H1 (cell line): ENCODE measurements around the gene C1QA. TPM values are rescaled to one million over a fixed set of nuclear protein-coding genes. Genes with fewer than 3 reads are reported as not detected.

Experiments used
- CTCF ChIA-PET: fragments of 300-600 bp; sonication (Branson Sonifier 250); formaldehyde crosslinking; loops from one replicate; lab custom pipeline; 2021; ENCODE audit not compliant: partially characterized antibody; lab: Charles Lee
- POLR2A ChIA-PET: fragments of 300-600 bp; sonication (Branson Sonifier 250); formaldehyde crosslinking; loops from one replicate; lab custom pipeline; 2021; ENCODE audit warnings: inconsistent platforms; ENCODE audit not compliant: partially characterized antibody; lab: Charles Lee
- DNase-seq, 2 experiments: peaks; one replicate each; pipeline versions ENCODE4 v3.0.0 to v3.0.0-alpha.2; 2010 to 2022; ENCODE audit warnings: low spot score in 2 of 2, low read depth in 1 of 2, mixed read lengths in 1 of 2
- FAIRE-seq: peaks from 2 replicates; lab custom pipeline; 2011; peaks lifted over from hg19 to GRCh38; lab: Jason Lieb, UNC
- H2AFZ ChIP-seq: 2 replicates; pipeline ENCODE4 v1.8.1; 2012; ENCODE audit warnings: low read length, inconsistent platforms
- H2AK5ac ChIP-seq: 2 replicates; pipeline ENCODE4 v1.6.1; 2013; ENCODE audit warnings: low read depth, low read length
- H2BK120ac ChIP-seq: replicated peaks from 2 replicates; pipeline ENCODE3; 2013; ENCODE audit warnings: low read depth, low read length, inconsistent platforms
- H2BK12ac ChIP-seq: 2 replicates; pipeline ENCODE4 v1.6.1; 2013; ENCODE audit warnings: low read depth, low read length
- H2BK15ac ChIP-seq: 2 replicates; pipeline ENCODE4 v1.6.1; 2013; ENCODE audit warnings: low read length
- H2BK20ac ChIP-seq: 2 replicates; pipeline ENCODE4 v1.6.1; 2013; ENCODE audit warnings: low read length
- H2BK5ac ChIP-seq: 2 replicates; pipeline ENCODE4 v1.6.1; 2013; ENCODE audit warnings: low read depth, low read length
- H3K14ac ChIP-seq: 2 replicates; pipeline ENCODE4 v1.6.1; 2013; ENCODE audit warnings: inconsistent platforms; ENCODE audit not compliant: insufficient read length
- H3K18ac ChIP-seq: 2 replicates; pipeline ENCODE4 v1.6.1; 2013; ENCODE audit warnings: low read length; ENCODE audit errors: extremely low read depth
- H3K23ac ChIP-seq: 2 replicates; pipeline ENCODE4 v1.6.1; 2013; ENCODE audit warnings: inconsistent platforms; ENCODE audit not compliant: insufficient read length
- H3K23me2 ChIP-seq: 2 replicates; pipeline ENCODE4 v1.6.1; 2013; ENCODE audit warnings: low read depth, low read length
- H3K27ac ChIP-seq: 2 replicates; pipeline ENCODE4 v1.6.1; 2011; ENCODE audit warnings: low read depth, low read length, inconsistent platforms
- H3K27me3 ChIP-seq, 4 experiments: replicated peaks in 1 of 4; 1 replicate in 1 of 4; 2 replicates in 3 of 4; pipeline versions ENCODE4 v1.6.1 to v1.8.1; 2011 to 2013; ENCODE audit warnings: low read length in 3 of 4, mild to moderate bottlenecking in 3 of 4, inconsistent platforms in 2 of 4, mixed read lengths in 2 of 4, moderate library complexity in 1 of 4; ENCODE audit not compliant: control insufficient read depth in 3 of 4, insufficient read depth in 3 of 4; ENCODE audit errors: extremely low read depth in 1 of 4
- H3K36me3 ChIP-seq, 4 experiments: 2 replicates each; pipeline versions ENCODE4 v1.6.1 to v1.8.1; 2011 to 2013; ENCODE audit warnings: mild to moderate bottlenecking in 4 of 4, low read length in 3 of 4, moderate library complexity in 2 of 4, control low read depth in 1 of 4, inconsistent platforms in 1 of 4; ENCODE audit not compliant: insufficient read depth in 4 of 4, control insufficient read depth in 2 of 4
- H3K4ac ChIP-seq: replicated peaks from 2 replicates; pipeline ENCODE3; 2013; ENCODE audit warnings: low read length, low read depth, mixed read lengths, inconsistent platforms; ENCODE audit not compliant: insufficient read length
- H3K4me1 ChIP-seq, 4 experiments: replicated peaks in 1 of 4; 1 replicate in 1 of 4; 2 replicates in 3 of 4; pipeline versions ENCODE4 v1.6.1 to v1.8.1; 2011 to 2013; ENCODE audit warnings: low read length in 3 of 4, inconsistent platforms in 2 of 4, mixed read lengths in 1 of 4; ENCODE audit not compliant: insufficient read depth in 4 of 4, control insufficient read depth in 3 of 4
- H3K4me2 ChIP-seq, 2 experiments: 2 replicates each; pipeline versions ENCODE4 v1.6.1 to v1.8.1; 2011 to 2013; ENCODE audit warnings: low read depth in 2 of 2, low read length in 2 of 2, control low read depth in 1 of 2, inconsistent platforms in 1 of 2, mild to moderate bottlenecking in 1 of 2; ENCODE audit not compliant: insufficient read depth in 1 of 2
- H3K4me3 ChIP-seq, 4 experiments: fragments of 200-600, 300-600 bp in 1 of 4; sonication (generic), shearing (Covaris generic), sonication (Bioruptor Twin) in 1 of 4; 2 replicates each; pipeline versions ENCODE4 v1.5.1 to v1.8.1; 2011 to 2016; ENCODE audit warnings: low read length in 4 of 4, low read depth in 3 of 4, control low read depth in 2 of 4, inconsistent platforms in 2 of 4, mild to moderate bottlenecking in 2 of 4, mixed read lengths in 1 of 4, moderate library complexity in 1 of 4; ENCODE audit not compliant: insufficient read depth in 2 of 4; ENCODE audit errors: extremely low read depth in 1 of 4
- H3K56ac ChIP-seq: replicated peaks from 2 replicates; pipeline ENCODE3; 2013; ENCODE audit warnings: low read depth, mild to moderate bottlenecking, mixed read lengths, low read length, inconsistent platforms; ENCODE audit not compliant: insufficient read length
- H3K79me1 ChIP-seq: 2 replicates; pipeline ENCODE4 v1.6.1; 2013; ENCODE audit warnings: low read depth, low read length, control low read depth
- H3K79me2 ChIP-seq, 2 experiments: 2 replicates each; pipeline versions ENCODE4 v1.6.1 to v1.8.1; 2012 to 2013; ENCODE audit warnings: low read length in 2 of 2, mild to moderate bottlenecking in 2 of 2, inconsistent platforms in 1 of 2; ENCODE audit not compliant: insufficient read depth in 2 of 2, control insufficient read depth in 1 of 2
- H3K9ac ChIP-seq, 4 experiments: replicated peaks in 1 of 4; 1 replicate in 1 of 4; 2 replicates in 3 of 4; pipeline versions ENCODE4 v1.6.1 to v1.8.1; 2011 to 2013; ENCODE audit warnings: low read depth in 3 of 4, low read length in 3 of 4, control low read depth in 2 of 4, mild to moderate bottlenecking in 2 of 4, moderate library complexity in 2 of 4, inconsistent platforms in 1 of 4; ENCODE audit errors: extremely low read depth in 1 of 4
- H3K9me3 ChIP-seq, 2 experiments: 2 replicates each; pipeline versions ENCODE4 v1.6.1 to v1.8.1; 2012 to 2013; ENCODE audit warnings: mild to moderate bottlenecking in 2 of 2, moderate library complexity in 2 of 2, control low read depth in 1 of 2, inconsistent platforms in 1 of 2, low read depth in 1 of 2, low read length in 1 of 2, mixed read lengths in 1 of 2; ENCODE audit not compliant: insufficient read depth in 2 of 2
- H4K20me1 ChIP-seq, 2 experiments: replicated peaks in 1 of 2; 2 replicates each; pipeline versions ENCODE3 to v1.8.1; 2011 to 2013; ENCODE audit warnings: inconsistent platforms in 2 of 2, low read length in 2 of 2, mild to moderate bottlenecking in 1 of 2; ENCODE audit not compliant: insufficient read depth in 2 of 2, control insufficient read depth in 1 of 2
- H4K5ac ChIP-seq: 2 replicates; pipeline ENCODE4 v1.6.1; 2013; ENCODE audit warnings: low read length, low read depth, mixed read lengths, inconsistent platforms; ENCODE audit not compliant: insufficient read length
- H4K8ac ChIP-seq: 2 replicates; pipeline ENCODE4 v1.8.0; 2013; ENCODE audit warnings: mild to moderate bottlenecking, moderate library complexity, low read length, inconsistent platforms; ENCODE audit not compliant: insufficient read depth; ENCODE audit errors: extremely low read depth
- H4K91ac ChIP-seq: replicated peaks from 2 replicates; pipeline ENCODE3; 2013; ENCODE audit warnings: low read length, mixed read lengths, inconsistent platforms; ENCODE audit not compliant: insufficient read length
- CHD2 ChIP-seq: IDR thresholded peaks from 2 replicates; pipeline ENCODE4 v1.6.1; 2012; ENCODE audit warnings: low read length, improper control_type of control experiment
- HDAC6 ChIP-seq: IDR thresholded peaks from one replicate; pipeline ENCODE4 v1.7.1; 2012; ENCODE audit warnings: low read depth, mild to moderate bottlenecking, inconsistent platforms, low read length, moderate library complexity
- KDM4A ChIP-seq: IDR thresholded peaks from one replicate; pipeline ENCODE4 v1.7.1; 2012; ENCODE audit warnings: low read depth, mild to moderate bottlenecking, moderate library complexity, low read length, inconsistent platforms; ENCODE audit not compliant: severe bottlenecking
- KDM5A ChIP-seq: fragments of 200-600 bp; IDR thresholded peaks from 2 replicates; pipeline ENCODE4 v1.7.1; 2012; ENCODE audit warnings: mild to moderate bottlenecking, low read length, inconsistent platforms, mixed read lengths
- POLR2A ChIP-seq, 2 experiments: IDR thresholded peaks; 1 replicate in 1 of 2; 2 replicates in 1 of 2; pipeline ENCODE4 v1.6.1; 2011; ENCODE audit warnings: low read depth in 2 of 2, low read length in 2 of 2, mild to moderate bottlenecking in 2 of 2; ENCODE audit errors: control extremely low read depth in 1 of 2
- SIRT6 ChIP-seq: IDR thresholded peaks from one replicate; pipeline ENCODE4 v1.7.1; 2012; ENCODE audit warnings: low read length, inconsistent platforms
- SP4 ChIP-seq: IDR thresholded peaks from 2 replicates; pipeline ENCODE4 v1.6.1; 2012; ENCODE audit warnings: low read length, inconsistent platforms
- TCF12 ChIP-seq: IDR thresholded peaks from 2 replicates; pipeline ENCODE4 v1.6.1; 2011; ENCODE audit warnings: low read depth, mild to moderate bottlenecking, low read length
- WGBS, 2 experiments: shearing (Covaris generic) in 1 of 2; methylation state at CpG; one replicate each; pipeline versions ENCODE4 v1.1.6 to v1.1.7; 2013 to 2015; ENCODE audit warnings: low lambda C conversion rate in 2 of 2, mixed read lengths in 2 of 2, inconsistent platforms in 1 of 2, low coverage in 1 of 2, missing lambda C conversion rate in 1 of 2; ENCODE audit not compliant: insufficient replicate concordance in 2 of 2, insufficient coverage in 1 of 2, insufficient read length in 1 of 2; ENCODE audit errors: extremely low coverage in 1 of 2, missing lambda C conversion rate in 1 of 2; 5-methylcytosine and 5-hydroxymethylcytosine counted together
- polyA plus RNA-seq, 7 experiments: library from polyadenylated mRNA; depleted of rRNA in 3 of 7; stranded (reverse) in 5 of 7; unstranded in 2 of 7; fragments of >200 nt in 5 of 7; fragments of 200-250 nt in 2 of 7; gene quantifications; 1 replicate in 5 of 7; 2 replicates in 1 of 7; 4 replicates in 1 of 7; pipeline versions ENCODE4 v1.2.1 to v1.2.3, GENCODE V29; 2011 to 2013; ENCODE audit warnings: missing spikeins in 2 of 7, mixed read lengths in 2 of 7
- total RNA-seq: library from RNA; stranded (reverse); fragmentation: NEBNext Ultra II Directional; extraction: Animal tissue kit (Norgen Biotek cat#: 25700); gene quantifications from 2 replicates; pipeline ENCODE4 v1.2.1, GENCODE V29; 2021
- TF ChIP-seq, protein P1 (sequence below): IDR thresholded peaks from 2 replicates; pipeline ENCODE4 v1.6.1; 2012; ENCODE audit warnings: inconsistent platforms
- TF ChIP-seq, protein P2 (sequence below): IDR thresholded peaks from 2 replicates; pipeline ENCODE4 v1.6.1; 2012; ENCODE audit warnings: low read length, inconsistent platforms

Gene C1QA
- total and polyA plus RNA-seq, 2 of the 8 experiments (the other 6 are each of a cell fraction or from before 2014, with no cell fraction given), result not detected

DNA sequence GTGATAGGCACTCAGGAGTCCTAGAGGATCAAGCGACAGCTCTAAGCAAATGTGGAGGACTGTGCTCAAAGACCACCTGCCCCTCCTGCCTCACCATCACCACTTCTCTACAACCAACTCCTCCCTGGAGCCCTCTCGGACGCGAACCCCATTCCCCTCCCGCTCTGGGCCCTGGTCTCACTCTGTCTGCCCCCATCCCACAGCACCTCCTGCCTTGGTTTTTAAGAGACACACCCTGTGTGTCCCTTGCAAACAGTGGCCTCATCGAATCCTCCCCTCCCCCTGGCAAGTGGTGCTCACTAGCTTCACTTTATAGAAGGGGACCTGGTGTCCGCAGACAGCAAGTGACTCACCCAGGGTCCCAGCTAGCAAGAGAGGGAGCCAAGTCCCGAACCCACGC lies 44.4 kb upstream of the C1QA start:
- Histone ChIP-seq H3K23ac (no peak overlapping the region), H2BK120ac (no peak overlapping the region), H3K14ac (no peak overlapping the region), H3K4ac (no peak overlapping the region), H3K4me3 (no peak overlapping the region), H3K23me2 (peaks cover 3% of the 10 kb centered on the region; the same call in 1 of the 2 replicates), H3K79me2 (no peaks in the 10 kb centered on the region), H2BK12ac (no peak overlapping the region), H3K18ac (no peak overlapping the region), H3K27me3 (no peaks in the 10 kb centered on the region), H3K4me2 (no peak overlapping the region), H2AK5ac (no peak overlapping the region), H3K9me3 (no peaks in the 10 kb centered on the region), H2BK20ac (no peak overlapping the region), H2AFZ (no peak overlapping the region), H3K27ac (no peak overlapping the region), H4K8ac (no peak overlapping the region), H2BK5ac (no peak overlapping the region), H4K91ac (no peak overlapping the region), H2BK15ac (no peak overlapping the region), H3K56ac (no peak overlapping the region), H3K36me3 (no peaks in the 10 kb centered on the region), H3K9ac (no peak overlapping the region), H3K79me1 (no peaks in the 10 kb centered on the region), H4K5ac (no peak overlapping the region), H3K4me1 (peaks cover 0 to 10% (median 2%) of the 10 kb centered on the region in 4 experiments; a peak in 3 of 7 replicates), H4K20me1 (no peaks in the 10 kb centered on the region)
- no peak for DNase-seq
- POLR2A ChIA-PET, result interaction anchor here (0.8 to 1.4 kb wide), 2 partner anchors 19 to 63 kb away, joined by 3 read pairs; no protein-coding TSS in a partner anchor
- 92% methylated on average over 9 of the region's 9 CpGs; no CpG with 5 or more reads in 1 of the 2 experiments for WGBS, 2 experiments
- CTCF ChIA-PET, result interaction anchor here (0.7 to 1.5 kb wide), 9 partner anchors 12 to 156 kb away, joined by 3 to 6 read pairs (median 3); no protein-coding TSS in a partner anchor
- FAIRE-seq, result no peak
- no peak for TF ChIP-seq SIRT6
- TF ChIP-seq, protein P1, sequence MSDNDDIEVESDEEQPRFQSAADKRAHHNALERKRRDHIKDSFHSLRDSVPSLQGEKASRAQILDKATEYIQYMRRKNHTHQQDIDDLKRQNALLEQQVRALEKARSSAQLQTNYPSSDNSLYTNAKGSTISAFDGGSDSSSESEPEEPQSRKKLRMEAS, result no peak
- no peak for TF ChIP-seq POLR2A (IDR thresholded peaks at IDR 0.05; ENCODE audit: control extremely low read depth in 1 of 2, low read depth in 2 of 2, low read length in 2 of 2)
- no peak for TF ChIP-seq TCF12
- no peak for TF ChIP-seq SP4
- TF ChIP-seq KDM4A, result no peak
- TF ChIP-seq CHD2, result no peak
- no peak for TF ChIP-seq HDAC6
- TF ChIP-seq, protein P2, sequence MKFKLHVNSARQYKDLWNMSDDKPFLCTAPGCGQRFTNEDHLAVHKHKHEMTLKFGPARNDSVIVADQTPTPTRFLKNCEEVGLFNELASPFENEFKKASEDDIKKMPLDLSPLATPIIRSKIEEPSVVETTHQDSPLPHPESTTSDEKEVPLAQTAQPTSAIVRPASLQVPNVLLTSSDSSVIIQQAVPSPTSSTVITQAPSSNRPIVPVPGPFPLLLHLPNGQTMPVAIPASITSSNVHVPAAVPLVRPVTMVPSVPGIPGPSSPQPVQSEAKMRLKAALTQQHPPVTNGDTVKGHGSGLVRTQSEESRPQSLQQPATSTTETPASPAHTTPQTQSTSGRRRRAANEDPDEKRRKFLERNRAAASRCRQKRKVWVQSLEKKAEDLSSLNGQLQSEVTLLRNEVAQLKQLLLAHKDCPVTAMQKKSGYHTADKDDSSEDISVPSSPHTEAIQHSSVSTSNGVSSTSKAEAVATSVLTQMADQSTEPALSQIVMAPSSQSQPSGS, result no peak
- no peak for TF ChIP-seq KDM5A
